ENCODE data around the gene HK1. TPM values are rescaled to one million over a fixed set of nuclear protein-coding genes. Genes with fewer than 3 reads are reported as not detected.
"Not testable (repeated sequence)": the region's sequence is repeated elsewhere in the genome, so short reads cannot be mapped to it uniquely, and the experiment has no call there.

The HK1 gene
- total RNA-seq, 3 donors from 2014 or later, result 51.2 to 63.4 (median 57.4) TPM

DNA sequence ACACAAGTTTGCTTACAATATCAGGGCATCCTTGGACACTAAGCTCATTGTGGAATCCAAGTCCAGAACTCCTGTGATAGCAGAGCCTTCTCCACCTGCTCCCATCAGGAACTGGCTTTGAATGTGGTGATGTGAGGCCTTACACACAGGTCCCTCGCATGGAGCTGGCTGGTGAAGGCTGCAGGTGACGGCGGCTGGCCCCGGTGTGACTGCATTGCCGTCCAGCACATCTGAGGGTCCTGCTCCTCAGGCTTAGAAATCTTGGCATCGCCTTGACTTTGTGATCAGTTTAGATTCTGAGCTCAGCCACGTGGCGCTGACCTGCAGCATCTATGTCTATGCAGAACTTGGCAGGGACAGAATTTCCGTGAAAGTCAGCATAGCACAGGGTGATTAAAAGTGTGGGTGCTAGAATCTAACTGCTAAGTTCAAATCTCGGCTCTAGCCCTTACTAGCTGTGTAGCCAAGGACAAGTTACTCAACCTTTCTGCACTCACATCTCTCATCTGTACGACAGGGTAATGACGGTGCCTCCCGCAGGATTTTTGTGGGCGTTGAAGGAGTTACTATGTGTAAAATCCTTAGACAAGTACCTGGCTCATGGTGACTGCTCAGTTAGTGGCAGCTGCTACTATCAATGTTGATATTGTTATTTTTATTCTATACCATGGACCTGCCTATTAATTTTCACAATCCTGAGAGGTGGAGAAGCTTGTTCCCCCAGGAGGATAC is 31.5 kb upstream of the HK1 start:
- Histone ChIP-seq H3K27me3 (no peaks in the 10 kb centered on the region), H3K4me1 (no peaks in the 10 kb centered on the region), H3K36me3 (no peaks in the 10 kb centered on the region), H3K27ac (no peak overlapping the region), H3K4me3 (no peak overlapping the region), H3K9me3 (no peaks in the 10 kb centered on the region)
- intact Hi-C loops (cut with DNase I; ENCODE audit: low total_unique reads), result no loop called here
- no peak for TF ChIP-seq POLR2AphosphoS5 (IDR thresholded peaks at IDR 0.05)
- TF ChIP-seq POLR2A (IDR thresholded peaks at IDR 0.05), result no peak
- no peak for TF ChIP-seq CTCF (IDR thresholded peaks at IDR 0.05)
- DNase-seq (ENCODE audit: low spot score in 2 of 2), result no peak

DNA sequence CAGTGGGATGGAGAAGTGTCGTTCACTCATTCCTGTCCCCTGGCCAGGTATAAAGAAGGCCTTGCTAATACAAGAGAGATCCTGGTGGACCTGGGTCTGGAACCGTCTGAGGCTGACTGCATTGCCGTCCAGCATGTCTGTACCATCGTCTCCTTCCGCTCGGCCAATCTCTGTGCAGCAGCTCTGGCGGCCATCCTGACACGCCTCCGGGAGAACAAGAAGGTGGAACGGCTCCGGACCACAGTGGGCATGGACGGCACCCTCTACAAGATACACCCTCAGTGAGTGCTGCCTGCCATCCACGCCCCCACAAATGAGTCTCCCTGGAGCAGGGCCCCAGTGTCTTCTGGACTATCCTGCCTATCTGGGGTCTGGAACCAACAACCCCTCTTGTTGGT is 31.0 kb upstream of the HK1 start:
- no peaks in the 10 kb centered on the region for H3K9me3 ChIP-seq
- TF ChIP-seq POLR2A (IDR thresholded peaks at IDR 0.05) (no peak), CTCF (IDR thresholded peaks at IDR 0.05) (no peak), POLR2AphosphoS5 (IDR thresholded peaks at IDR 0.05) (no peak)
- no peak for DNase-seq (ENCODE audit: low spot score in 2 of 2)
- H3K27me3 ChIP-seq, result no peaks in the 10 kb centered on the region
- no peak overlapping the region for H3K27ac ChIP-seq
- H3K4me3 ChIP-seq, result no peak overlapping the region
- no peaks in the 10 kb centered on the region for H3K36me3 ChIP-seq
- H3K4me1 ChIP-seq, result no peaks in the 10 kb centered on the region
- intact Hi-C loops (cut with DNase I; ENCODE audit: low total_unique reads), result no loop called here

- Histone ChIP-seq H3K27ac (no peak overlapping the region), H3K36me3 (no peaks in the 10 kb centered on the region), H3K9me3 (no peaks in the 10 kb centered on the region), H3K4me1 (no peaks in the 10 kb centered on the region), H3K27me3 (no peaks in the 10 kb centered on the region), H3K4me3 (no peak overlapping the region)
- no peak for DNase-seq (ENCODE audit: low spot score in 2 of 2)
- TF ChIP-seq POLR2AphosphoS5 (IDR thresholded peaks at IDR 0.05) (no peak), POLR2A (IDR thresholded peaks at IDR 0.05) (no peak), CTCF (IDR thresholded peaks at IDR 0.05) (no peak)
- intact Hi-C loops (cut with DNase I; ENCODE audit: low total_unique reads), result no loop called here
These were observed 30.1 kb upstream of the HK1 start for GRCh38 chr10:69248117-69248730.

DNA sequence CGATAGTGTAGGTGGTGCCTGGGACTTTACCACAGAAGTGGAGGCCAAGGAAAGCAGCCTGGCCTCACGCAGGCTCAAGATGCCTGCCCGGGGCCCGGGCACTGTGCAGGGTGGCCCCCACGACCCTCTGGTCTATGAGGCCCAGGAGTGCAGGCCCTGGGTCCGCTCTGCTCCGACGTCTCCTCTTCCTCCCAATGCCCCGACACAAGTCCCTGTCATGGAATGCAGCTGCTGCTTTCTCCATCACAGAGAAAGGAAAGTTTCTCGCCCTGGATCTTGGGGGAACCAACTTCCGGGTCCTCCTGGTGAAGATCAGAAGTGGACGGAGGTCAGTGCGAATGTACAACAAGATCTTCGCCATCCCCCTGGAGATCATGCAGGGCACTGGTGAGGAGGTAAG is 28.3 kb upstream of the HK1 start:
- TF ChIP-seq POLR2A (IDR thresholded peaks at IDR 0.05) (no peak), POLR2AphosphoS5 (IDR thresholded peaks at IDR 0.05) (no peak), CTCF (IDR thresholded peaks at IDR 0.05) (no peak)
- Histone ChIP-seq H3K4me1 (no peaks in the 10 kb centered on the region), H3K27ac (no peak overlapping the region), H3K9me3 (no peaks in the 10 kb centered on the region), H3K4me3 (no peak overlapping the region), H3K36me3 (no peaks in the 10 kb centered on the region), H3K27me3 (no peaks in the 10 kb centered on the region)
- intact Hi-C loops (cut with DNase I; ENCODE audit: low total_unique reads), result no loop called here
- DNase-seq (ENCODE audit: low spot score in 2 of 2), result no peak

- H3K4me3 ChIP-seq; H3K4me1 ChIP-seq; H3K27ac ChIP-seq; H3K9me3 ChIP-seq; intact Hi-C loops (cut with DNase I; ENCODE audit: low total_unique reads); DNase-seq (ENCODE audit: low spot score in 2 of 2); H3K27me3 ChIP-seq; H3K36me3 ChIP-seq: not testable (repeated sequence)
These were observed 26.9 kb upstream of the HK1 start for GRCh38 chr10:69251417-69251816.

All from breast epithelium (tissue), 4 donors.